GM19324 (cell line): Measurements from ENCODE around the gene GSTA4.

Experiments
- ATAC-seq: cut with Tn5 transposase; IDR thresholded peaks from one replicate; pipeline ENCODE4 v1.9.1; 2021; ENCODE audit warnings: mild to moderate bottlenecking, moderate library complexity; ENCODE audit not compliant: unreplicated experiment, low FRiP score

The GSTA4 gene

GRCh38 chr6:52929321-52930164, 65.5 kb downstream of the GSTA4 start:
- no peak for ATAC-seq
